Adrenal gland (tissue), 12 donors: Measurements from ENCODE around the gene MRNIP. TPM values are rescaled to one million over a fixed set of nuclear protein-coding genes. Genes with fewer than 3 reads are reported as not detected.

Experiments used
- DNase-seq, 7 donors: peaks; one replicate each; pipeline ENCODE4 v3.0.0-alpha.2; 2019 to 2020
- H3K27ac ChIP-seq, 5 donors: fragments of 200-600 bp; sonication (generic) in 4 of 5; 1 replicate in 3 of 5; 2 replicates in 2 of 5; pipeline versions ENCODE4 v1.5.1 to v1.8.0; 2016 to 2020; ENCODE audit warnings: mild to moderate bottlenecking in 1 of 5
- H3K27me3 ChIP-seq: fragments of 200-600 bp; 2 replicates; pipeline ENCODE4 v1.8.0; 2021
- H3K36me3 ChIP-seq, 2 donors: fragments of 200-600 bp; replicated peaks in 1 of 2; 1 replicate in 1 of 2; 2 replicates in 1 of 2; pipeline versions ENCODE4 v1.5.1 to v1.8.0; 2018 to 2022
- H3K4me1 ChIP-seq, 2 donors: fragments of 200-600 bp; replicated peaks in 1 of 2; 1 replicate in 1 of 2; 2 replicates in 1 of 2; pipeline versions ENCODE4 v1.5.1 to v1.8.0; 2018 to 2021
- H3K4me3 ChIP-seq, 4 donors: fragments of 200-600 bp; sonication (generic) in 3 of 4; one replicate each; pipeline ENCODE4 v1.5.1; 2016 to 2018
- H3K9me3 ChIP-seq, 3 donors: fragments of 200-600 bp; sonication (generic) in 1 of 3; replicated peaks in 1 of 3; 1 replicate in 2 of 3; 2 replicates in 1 of 3; pipeline versions ENCODE4 v1.5.1 to v1.8.0; 2016 to 2021
- CTCF ChIP-seq, 6 experiments: fragments of 450-650 bp in 4 of 6; fragments of 200-600 bp in 2 of 6; sonication (generic) in 1 of 6; IDR thresholded peaks; 1 replicate in 5 of 6; 2 replicates in 1 of 6; pipeline versions ENCODE4 v1.5.1 to v1.8.0; 2016 to 2021; ENCODE audit warnings: antibody characterized with exemption in 6 of 6, mild to moderate bottlenecking in 2 of 6, moderate library complexity in 1 of 6
- POLR2A ChIP-seq, 2 donors: fragments of 450-650 bp; IDR thresholded peaks; one replicate each; pipeline ENCODE4 v1.6.1; 2017; ENCODE audit warnings: antibody characterized with exemption in 2 of 2, mild to moderate bottlenecking in 2 of 2, moderate library complexity in 1 of 2
- WGBS, 4 donors: extraction: QIAGEN DNeasy Blood & Tissue Kit in 2 of 4; methylation state at CpG; one replicate each; pipeline versions ENCODE4 v1.1.5 to v1.1.7; 2013 to 2017; 5-methylcytosine and 5-hydroxymethylcytosine counted together
- intact Hi-C, 2 donors: fragments of 100-400 bp; cut with DNase I; formaldehyde crosslinking; loops; one replicate each; pipeline versions ENCODE4 v1.14.1 to v1.15.0; 2022 to 2023
- polyA plus RNA-seq, 3 donors: library from polyadenylated mRNA; stranded (reverse); fragments of 200-250 nt in 2 of 3; fragments of 350-450 nt in 1 of 3; fragmentation: Illumina TruSeq in 1 of 3; extraction: RNeasy Lipid Tissue Mini Kit (QIAGEN cat#74804) in 1 of 3; gene quantifications; one replicate each; pipeline ENCODE4 v1.2.3, GENCODE V29; 2013 to 2014
- total RNA-seq, 9 donors: library from RNA; depleted of rRNA in 4 of 9; stranded (reverse); fragments of >200 nt in 4 of 9; fragments of 120-200 nt in 1 of 9; fragmentation: NEBNext Ultra II Directional in 1 of 9; extraction: Animal tissue kit (Norgen Biotek cat#: 25700) in 1 of 9; gene quantifications; one replicate each; pipeline versions ENCODE4 v1.1.0 to v1.2.4, GENCODE V29; 2013 to 2023
- donor health status: healthy with polysubstance abuse.
- donor health status: Bipolar disorder and iron deficiency.
- donor health status: DM: yes; HTN: yes; CAD: no.
- donor health status: DM: no; HTN: no; CAD: no.
- donor health status: DM: no; HTN: no; CAD: no.
- donor health status: DM: yes; HTN: yes; CAD: no.

MRNIP gene
- total and polyA plus RNA-seq, 12 donors: 12.3 to 129 (median 32.2) TPM

DNA sequence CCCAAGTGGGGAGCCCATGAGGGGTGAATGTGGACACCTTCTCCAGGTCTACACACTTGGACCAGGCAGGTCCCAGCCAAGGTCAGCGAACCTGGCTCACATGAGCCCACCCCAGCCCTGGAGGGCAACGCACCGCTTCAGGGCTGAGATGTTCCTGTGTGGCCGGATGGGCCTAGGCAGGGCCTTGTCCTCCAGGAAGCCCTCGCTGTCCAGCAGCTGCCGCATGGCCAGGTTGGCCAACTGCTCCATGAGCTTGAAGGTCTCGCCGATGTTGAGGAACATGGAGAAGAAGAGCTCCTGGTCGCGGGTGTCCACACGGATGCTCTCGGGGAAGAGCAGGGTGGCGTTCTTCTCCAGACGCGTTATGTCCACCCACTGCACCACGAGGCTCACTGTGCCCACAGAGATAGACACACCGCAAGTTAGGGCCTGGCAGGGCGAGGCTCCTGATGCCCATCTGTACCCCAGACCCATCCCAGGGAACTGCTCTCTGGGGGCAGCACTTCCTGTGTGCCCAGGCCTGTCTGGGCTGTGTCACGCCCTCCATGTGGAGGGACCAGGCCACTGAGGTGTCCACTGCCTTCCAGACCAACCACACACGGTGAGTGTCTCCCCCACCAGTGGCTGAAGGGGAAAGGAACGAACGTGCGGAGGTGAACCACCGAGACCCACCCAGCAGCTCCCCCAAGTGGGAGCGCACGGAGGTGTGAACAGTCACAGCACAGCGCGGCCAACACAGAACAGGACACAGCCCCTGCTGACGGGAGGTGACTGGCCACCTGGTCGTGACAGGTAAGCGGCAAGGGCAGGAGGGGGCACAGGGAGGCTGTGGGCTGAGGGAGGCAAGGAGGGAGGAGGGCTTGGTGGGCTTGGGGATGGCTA, 34.7 kb upstream of the MRNIP start:
- H3K27me3 ChIP-seq: no peaks in the 10 kb centered on the region
- DNase-seq: no peak
- H3K36me3 ChIP-seq: peaks cover 0 to 82% of the 10 kb centered on the region in 2 donors
- 91 to 96% (median 94%) methylated on average over 17 to 31 of the region's 31 CpGs for WGBS, 4 donors
- H3K9me3 ChIP-seq: no peaks in the 10 kb centered on the region
- no peaks in the 10 kb centered on the region for H3K4me1 ChIP-seq
- no peak overlapping the region for H3K4me3 ChIP-seq
- TF ChIP-seq POLR2A (IDR thresholded peaks at IDR 0.05) (no peak), CTCF (IDR thresholded peaks at IDR 0.05) (no peak)
- H3K27ac ChIP-seq: no peak overlapping the region
- intact Hi-C loops: no loop called here

DNA sequence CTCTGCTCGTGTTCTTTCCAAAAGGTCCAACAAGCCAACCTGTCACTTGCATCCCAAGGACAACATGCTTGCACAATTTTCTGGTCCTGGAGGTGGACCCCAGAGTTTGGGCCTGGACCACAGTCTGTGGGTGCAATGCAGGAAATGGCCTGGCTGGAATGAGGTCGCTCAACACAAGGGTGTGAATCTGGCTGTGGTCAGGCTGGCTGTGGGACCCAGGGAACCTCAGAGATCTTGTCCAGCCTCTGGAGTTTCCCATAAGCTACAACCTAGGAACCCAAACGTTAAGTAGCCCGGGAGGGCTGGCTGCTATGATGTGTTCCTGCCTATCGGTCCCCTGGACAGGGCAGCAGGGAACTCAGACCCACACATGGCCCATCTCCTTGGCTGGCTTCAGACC, 33.6 kb upstream of the MRNIP start:
- peaks cover 0 to 82% of the 10 kb centered on the region in 2 donors for H3K36me3 ChIP-seq
- 76 to 93% (median 81%) methylated on average over 2 to 5 of the region's 5 CpGs for WGBS, 4 donors
- intact Hi-C loops: no loop called here

DNA sequence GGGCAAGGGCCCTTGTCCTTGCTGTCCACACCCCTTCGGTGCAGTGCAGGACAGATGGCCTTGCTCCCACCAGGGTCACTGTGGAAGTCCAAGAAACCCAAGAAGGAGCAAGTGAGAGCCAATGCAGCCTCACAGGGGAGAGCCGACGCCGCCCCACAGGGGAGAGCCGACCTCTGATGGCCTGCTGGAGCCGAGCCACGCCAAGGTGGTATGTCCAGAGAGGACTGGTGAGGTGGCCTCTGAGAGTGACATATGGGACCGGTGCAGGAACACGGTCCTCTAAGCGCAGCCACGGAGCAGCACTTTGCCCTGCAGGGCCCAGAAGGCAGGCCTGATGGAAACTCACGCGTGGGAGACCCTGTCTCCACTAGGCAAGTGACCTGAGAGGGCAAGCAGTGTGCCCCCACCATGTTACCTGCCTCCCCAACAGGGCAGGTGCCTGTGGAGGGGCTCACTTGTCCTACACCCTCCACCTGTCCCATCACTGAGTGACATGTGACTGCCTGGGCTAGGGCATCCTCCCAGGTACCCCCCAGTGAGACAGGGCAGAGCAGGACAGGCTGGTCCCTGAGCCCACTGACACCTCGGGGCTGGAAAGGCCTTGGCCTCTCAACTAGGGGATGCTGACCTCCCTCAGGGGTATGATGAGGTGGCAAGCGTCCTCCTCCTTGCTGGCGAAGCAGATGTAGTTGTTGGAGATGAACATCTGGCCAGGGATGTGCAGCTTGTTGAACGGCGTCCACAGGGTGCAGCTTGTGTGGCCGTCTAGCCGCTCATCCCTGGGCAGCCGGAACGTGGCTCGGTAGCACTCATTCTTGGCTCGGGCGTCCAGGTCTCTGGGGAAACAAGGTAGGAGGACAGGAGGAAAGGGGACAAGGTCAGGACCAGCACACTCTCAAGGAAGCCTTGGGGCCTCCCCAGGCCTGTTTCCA, 32.4 kb upstream of the MRNIP start:
- no peak overlapping the region for H3K4me3 ChIP-seq
- peaks cover 0 to 76% of the 10 kb centered on the region in 2 donors for H3K36me3 ChIP-seq
- WGBS, 4 donors: 89 to 94% (median 90%) methylated on average over 13 to 25 of the region's 25 CpGs
- DNase-seq: no peak
- H3K27me3 ChIP-seq: no peaks in the 10 kb centered on the region
- H3K4me1 ChIP-seq: no peaks in the 10 kb centered on the region
- H3K27ac ChIP-seq: no peak overlapping the region
- H3K9me3 ChIP-seq: no peaks in the 10 kb centered on the region
- intact Hi-C loops: no loop called here
- no peak for TF ChIP-seq POLR2A (IDR thresholded peaks at IDR 0.05)
- TF ChIP-seq CTCF (IDR thresholded peaks at IDR 0.05): no peak

More for the DNA sequence above, 33.6 kb upstream of the MRNIP start:
- H3K4me3 ChIP-seq: no peak overlapping the region
- H3K27ac ChIP-seq: no peak overlapping the region
- TF ChIP-seq CTCF (IDR thresholded peaks at IDR 0.05) (no peak), POLR2A (IDR thresholded peaks at IDR 0.05) (no peak)
- no peaks in the 10 kb centered on the region for H3K9me3 ChIP-seq
- H3K4me1 ChIP-seq: no peaks in the 10 kb centered on the region
- DNase-seq: no peak
- no peaks in the 10 kb centered on the region for H3K27me3 ChIP-seq

DNA sequence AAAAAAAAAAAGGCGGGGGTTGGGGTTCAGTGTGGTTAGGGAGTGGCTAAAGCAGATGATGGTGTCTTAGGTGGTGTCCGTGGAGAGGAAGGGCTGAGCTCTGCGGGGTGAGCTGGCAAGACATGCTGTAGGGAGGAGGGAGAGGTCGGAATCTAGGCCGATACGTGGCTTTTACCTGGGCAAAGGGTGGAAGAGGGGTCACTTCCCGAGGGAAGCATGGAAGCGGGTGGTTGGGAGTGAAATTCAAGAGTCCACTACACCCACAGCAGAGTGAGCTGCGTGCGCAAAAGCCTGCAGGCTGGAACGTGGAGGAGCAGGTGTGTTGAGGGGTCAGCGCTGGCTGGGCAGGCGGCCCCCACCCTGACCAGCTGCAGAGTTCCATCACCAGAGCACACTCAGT, 31.3 kb upstream of the MRNIP start:
- intact Hi-C loops: no loop called here
- WGBS, 4 donors: 90 to 96% (median 94%) methylated on average over 11 to 13 of the region's 13 CpGs
- H3K9me3 ChIP-seq: no peaks in the 10 kb centered on the region
- no peak overlapping the region for H3K27ac ChIP-seq
- no peak overlapping the region for H3K4me3 ChIP-seq
- DNase-seq: no peak
- no peaks in the 10 kb centered on the region for H3K27me3 ChIP-seq
- H3K4me1 ChIP-seq: no peaks in the 10 kb centered on the region
- peaks cover 0 to 83% of the 10 kb centered on the region in 2 donors for H3K36me3 ChIP-seq
- TF ChIP-seq CTCF (IDR thresholded peaks at IDR 0.05) (no peak), POLR2A (IDR thresholded peaks at IDR 0.05) (no peak)
